GM21825 (cell line): ENCODE measurements around the gene SDHAF3.
A peak's percentile ranks its signal among the peaks of the same experiment; 100 is the strongest.
"Not testable (repeated sequence)": the region's sequence is repeated elsewhere in the genome, so short reads cannot be mapped to it uniquely, and the experiment has no call there.

ENCODE experiments used
- ATAC-seq: cut with Tn5 transposase; IDR thresholded peaks from one replicate; pipeline ENCODE4 v1.9.1; 2021; ENCODE audit warnings: mild to moderate bottlenecking, moderate library complexity; ENCODE audit not compliant: unreplicated experiment

SDHAF3 gene

DNA sequence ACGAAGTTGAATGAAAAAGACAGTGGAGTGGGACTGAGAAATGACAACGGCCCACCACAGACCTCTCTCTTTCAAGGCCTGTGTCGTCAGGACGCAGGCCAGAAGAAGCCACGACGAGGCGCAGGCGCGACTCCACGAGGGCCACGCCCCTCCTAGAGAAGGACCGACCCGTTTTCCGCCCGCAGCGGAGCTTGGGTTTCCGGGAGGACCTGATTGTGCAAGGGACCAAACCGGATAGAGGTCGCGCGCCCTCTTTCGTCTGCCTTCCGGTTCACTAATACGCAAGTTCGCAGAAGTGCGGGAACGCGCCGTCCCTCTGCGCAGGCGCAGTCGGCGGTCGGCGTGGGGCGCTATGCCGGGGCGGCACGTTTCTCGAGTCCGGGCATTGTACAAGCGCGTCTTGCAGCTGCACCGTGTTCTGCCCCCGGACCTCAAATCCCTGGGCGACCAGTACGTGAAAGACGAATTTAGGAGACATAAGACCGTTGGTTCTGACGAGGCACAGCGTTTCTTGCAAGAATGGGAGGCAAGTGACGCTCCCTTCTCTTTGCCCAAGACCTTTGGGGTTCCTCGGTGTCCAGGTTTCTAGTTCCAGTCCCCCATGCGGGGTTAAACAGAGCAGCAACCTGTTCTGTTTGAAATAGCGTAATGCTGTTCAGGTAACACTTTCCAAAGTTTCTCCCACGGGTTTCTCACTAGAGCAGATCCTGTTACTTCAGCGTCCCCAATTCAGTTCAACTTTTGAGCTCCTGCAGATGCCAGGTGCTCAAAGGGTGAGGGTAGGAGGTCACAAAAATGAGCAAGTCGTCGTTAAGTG is at the start of gene SDHAF3:
SDHAF3 (plus strand) TSS at position 327 of the 817 bp plus-strand sequence; CDS start at position 353, 26 bp downstream.
- peak; percentile 95 for ATAC-seq

DNA sequence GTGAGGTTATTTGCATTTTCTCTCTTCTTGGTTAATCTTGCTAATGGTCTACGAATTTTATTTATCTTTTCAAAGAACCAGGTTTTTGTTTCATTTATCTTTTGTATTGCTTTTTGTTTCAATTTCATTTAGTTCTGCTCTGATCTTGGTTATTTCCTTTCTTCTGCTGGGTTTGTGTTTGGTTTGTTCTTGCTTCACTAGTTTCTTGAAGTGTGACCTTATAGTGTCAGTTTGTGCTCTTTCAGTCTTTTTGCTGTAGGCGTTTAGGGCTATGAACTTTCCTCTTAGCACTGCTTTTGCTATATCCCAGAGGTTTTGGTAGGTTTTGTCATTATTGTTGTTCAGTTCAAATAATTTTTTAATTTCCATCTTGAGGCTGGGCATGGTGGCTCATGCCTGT is 45.5 kb upstream of the SDHAF3 start:
- ATAC-seq, result not testable (repeated sequence)

DNA sequence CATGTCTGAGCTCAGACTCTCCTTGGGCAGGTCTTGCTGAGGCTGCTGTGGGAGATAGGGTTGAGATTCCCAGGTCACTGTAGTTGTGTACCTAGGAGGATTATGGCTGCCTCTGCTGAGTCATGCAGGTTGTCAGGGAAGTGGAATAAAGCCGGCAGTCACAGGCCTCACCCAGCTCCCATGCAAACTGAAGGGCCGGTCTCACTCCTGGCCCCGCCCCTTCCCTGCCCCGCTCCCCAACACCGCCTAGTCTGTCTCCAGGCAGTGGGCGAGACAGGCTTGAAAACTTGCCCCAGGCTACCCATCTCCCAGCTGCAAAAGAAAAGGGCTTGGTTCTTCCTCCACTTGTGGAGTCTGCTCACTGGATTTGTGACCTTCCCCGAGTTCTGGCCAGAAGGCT is 41.6 kb upstream of the SDHAF3 start:
- no peak for ATAC-seq

DNA sequence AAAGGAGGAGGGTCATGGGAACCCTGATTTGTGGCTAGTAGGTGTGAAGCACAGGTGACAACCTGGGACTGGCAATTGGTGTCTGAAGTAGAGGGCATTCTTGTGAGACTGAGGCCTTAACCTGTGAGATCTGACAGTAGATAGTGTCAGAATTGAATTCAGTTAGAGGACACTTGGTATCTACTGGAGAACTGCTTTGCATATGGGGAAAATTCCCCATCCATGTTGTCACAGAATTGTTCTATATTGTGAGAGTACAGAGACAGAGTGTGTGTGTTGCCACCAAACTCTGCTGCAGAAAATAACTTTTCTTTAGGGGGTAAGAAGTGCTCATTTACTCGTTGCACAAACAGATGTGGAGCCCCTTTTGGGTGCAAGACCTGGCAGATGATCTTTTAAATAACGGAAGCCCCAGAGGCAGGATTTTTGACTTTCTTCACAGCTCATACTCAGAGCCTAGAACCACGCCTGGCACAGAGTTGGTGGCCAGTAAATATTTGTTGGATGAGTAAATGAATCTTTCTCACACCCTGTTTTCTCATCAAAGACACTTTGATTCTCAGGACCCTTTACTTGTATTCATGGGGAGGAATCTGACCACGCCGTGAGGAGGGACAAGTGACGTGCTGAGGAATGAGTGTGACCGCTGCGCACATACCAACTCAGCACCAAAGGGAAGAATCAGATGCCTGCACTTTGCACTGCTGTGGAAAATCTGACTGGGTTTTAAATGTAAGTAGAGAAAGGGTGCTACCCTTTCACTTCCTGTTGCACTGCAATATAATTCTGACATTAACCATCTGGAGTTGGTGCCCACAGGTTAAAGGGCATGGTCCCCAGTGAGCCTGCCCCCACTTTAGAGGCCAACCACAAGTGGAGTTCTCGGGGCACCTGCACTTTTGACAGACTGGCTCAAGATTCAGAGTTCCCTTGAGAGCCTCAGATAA is 39.2 kb upstream of the SDHAF3 start:
- ATAC-seq, result no peak

DNA sequence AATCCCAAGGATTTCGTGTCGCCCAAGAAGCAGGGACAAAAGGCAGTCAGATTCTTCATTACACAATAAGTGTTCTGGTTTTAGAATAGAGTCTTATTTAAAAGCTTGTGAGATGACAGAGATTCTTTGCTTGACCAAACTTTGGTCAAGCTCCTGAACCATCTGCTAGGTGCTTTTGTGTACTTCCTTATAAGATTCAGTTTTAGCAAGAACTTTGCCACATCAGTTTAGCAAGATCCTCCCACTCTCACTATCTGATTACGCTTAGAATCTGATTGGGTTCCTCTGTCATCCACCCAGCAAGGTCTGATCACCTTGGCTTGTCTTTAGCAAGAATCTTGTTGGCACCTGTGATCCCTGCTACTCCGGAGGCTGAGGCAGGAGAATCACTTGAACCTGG is 38.2 kb upstream of the SDHAF3 start:
- ATAC-seq, result no peak

DNA sequence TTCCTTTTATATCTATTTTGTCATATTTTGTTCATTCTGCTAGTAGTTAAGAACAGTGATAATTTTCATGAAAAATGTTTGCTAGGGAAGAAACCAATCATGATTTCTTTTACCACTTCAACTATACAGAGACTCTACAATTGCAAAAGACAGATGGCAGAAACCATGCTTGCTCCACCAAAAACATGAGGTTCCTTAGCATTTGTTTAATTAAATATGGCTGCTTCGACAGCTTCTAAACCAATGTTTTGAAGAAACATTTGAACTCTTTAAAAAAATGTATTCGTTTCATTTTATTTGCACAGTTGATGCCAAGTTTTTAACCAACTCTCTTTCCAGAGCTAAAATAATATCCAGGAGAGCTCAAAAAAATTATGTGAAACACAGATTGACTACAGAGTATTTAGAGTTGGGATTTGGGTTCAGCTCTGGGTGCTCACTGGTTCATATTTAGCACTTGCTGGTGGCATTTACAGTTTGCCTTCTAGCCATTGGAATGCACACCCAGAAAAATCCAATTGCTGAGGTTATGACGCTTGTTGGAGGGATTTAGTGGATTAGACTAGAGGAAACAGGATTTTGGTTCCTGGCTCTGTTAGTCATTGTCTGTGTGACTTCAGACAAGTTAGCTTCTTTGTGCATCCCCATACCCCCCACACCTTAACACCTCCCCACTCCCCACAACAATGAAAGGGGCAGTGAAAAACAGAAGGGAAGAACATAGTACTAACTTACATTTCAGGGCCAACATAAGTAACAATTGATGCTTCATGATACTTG is 35.8 kb upstream of the SDHAF3 start:
- ATAC-seq, result no peak

DNA sequence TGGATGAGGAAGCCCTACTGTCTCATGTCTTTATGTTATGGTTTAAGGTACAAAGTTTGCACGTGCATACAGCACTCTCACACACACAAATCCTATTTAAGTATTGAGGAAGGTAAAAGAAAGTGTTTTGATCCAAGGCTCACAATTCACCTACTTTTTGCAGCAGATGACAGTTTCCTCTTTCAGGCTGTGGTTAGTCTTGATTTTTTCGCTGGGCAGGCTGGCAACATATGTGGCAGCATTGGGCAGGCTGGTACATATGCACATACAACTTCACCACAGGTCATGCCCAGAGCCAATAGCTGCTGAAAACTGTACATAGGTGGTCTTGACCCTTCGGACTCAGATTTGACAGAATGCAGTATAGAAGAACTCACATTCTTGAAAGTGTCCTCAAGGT is 29.1 kb upstream of the SDHAF3 start:
- ATAC-seq, result no peak

DNA sequence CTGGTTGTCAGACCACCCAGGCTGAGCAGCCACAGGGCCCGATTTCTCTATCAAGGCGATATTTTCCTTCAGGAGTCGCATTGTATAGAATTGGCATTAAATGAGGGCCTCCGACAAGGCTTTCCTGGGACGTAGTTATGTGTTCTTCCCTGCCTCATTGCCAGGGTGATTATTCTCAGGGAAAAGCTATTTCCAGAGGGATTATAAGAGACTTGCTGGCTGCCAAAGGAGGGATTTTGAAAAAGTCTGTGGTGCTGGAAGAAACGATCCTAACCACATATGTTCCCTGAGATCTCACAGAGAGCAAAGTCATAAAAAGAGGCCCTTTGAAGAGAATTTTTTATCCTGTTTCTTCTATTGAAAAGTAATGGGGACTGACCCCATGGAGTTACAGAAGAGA is 27.7 kb upstream of the SDHAF3 start:
- ATAC-seq, result no peak

DNA sequence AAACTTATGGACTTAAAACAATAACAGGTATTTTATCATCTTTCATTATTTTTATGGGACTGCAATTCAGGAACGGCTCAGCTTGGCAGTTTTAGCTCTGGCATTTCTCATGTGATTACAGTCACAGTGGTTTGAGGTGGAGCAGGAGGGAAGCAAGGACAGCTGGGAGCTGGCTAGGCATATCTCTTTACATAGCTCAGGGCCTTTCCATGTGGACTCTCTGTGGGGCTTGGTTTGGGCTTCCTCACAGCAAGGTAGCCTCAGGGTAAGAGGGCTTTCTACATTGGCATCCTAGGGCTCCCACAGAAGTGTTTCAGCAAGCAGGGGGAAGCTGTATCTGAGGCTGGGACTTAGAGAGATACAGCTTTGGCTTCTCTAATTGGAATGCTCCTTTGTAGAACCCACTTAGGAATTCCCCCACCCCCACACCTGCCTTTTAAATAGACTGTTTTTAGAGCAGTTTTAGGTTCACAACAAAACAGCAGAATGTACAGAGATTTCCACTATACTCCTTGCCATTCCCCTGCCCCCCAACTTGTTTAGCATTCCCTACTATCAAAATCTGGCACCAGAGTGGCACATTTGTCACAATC is 26.6 kb upstream of the SDHAF3 start:
- ATAC-seq, result no peak

DNA sequence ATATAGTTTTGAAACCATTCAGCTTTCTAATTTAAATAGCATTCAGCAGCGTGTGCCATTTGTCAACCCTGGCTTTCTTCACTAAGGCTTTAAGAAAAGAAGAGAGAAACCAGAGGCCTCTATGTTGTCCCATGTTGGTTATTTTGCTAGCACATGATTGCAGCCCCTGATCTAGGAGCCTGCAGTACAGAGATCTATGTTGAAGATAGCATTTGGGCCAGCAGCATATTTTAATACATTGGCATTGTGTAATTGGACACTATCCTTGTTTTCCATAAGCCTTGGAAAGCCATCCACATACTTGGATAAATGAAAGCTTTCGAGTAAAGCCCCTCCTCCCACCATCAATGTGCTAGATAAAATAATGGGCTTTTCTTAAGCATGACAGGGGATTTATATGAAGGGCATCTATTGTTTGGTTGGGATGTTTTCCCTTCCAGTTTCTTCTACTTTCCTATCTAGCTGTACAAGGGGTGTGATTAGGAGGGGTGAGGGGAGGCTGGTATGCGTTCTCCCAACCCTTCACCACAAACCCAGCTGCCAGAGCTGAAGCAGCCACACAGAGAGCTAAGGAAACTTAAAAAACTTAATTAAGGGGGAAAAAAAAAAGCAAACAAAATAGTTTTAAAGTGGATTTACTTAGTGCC is 23.1 kb upstream of the SDHAF3 start:
- no peak for ATAC-seq

DNA sequence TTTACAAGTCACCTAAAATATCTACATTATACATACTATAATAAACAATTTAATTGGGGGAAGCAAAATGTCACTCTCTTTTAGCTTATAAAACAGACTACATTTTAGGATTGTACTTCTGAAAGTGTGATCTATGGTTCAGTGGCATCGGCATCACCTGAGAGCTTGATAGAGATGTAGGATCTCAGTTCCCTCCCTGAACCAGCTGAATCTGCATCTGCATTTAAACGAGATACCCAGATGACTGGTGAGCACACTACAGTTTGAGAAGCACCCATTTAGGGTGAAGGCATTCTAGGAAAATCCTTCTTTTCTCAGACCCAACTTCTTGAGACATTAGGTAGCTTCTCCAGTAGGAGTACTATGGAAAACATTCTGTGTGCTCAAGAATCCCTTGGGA is 21.5 kb upstream of the SDHAF3 start:
- no peak for ATAC-seq

DNA sequence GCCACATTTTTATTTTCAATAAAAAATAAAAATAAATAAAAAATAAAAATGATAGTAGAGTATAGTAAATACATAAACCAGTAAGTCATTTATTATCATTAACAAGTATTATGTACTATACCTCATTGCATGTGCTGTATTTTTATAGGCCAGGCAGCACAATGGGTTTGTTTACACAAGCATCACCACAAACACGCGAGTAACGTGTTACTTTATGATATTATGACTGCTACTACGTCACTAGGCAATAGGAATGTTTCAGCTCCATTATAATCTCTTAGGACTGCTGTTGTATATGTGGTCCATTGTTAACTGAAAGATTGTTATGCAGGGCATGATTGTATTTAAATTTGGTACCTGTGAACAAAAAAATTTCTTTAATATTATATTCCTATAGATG is 20.8 kb upstream of the SDHAF3 start:
- no peak for ATAC-seq

DNA sequence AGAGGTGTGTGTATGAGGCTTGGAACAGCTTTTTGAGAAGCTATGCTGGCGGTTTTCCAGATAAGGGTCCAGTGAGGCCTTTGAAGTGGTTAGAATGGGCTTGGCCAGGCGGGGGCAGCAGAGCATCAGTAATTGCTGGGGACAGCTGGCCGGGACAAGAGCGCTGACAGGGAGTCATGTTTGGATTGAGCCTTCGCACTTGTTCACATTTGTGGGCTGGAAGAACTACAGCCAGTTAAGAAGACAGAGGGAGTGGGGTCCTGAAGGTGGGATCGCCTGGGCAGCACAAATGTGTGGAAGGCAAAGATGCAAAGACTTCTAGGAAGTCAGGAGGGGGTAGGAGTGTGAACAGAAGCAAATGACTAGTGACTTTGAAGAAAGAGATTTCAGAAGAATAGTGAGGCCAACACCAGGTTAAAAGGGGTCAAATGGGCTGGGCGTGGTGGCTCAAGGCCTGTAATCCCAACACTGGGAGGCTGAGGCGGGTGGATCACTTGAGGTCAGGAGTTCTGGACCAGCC is 12.7 kb upstream of the SDHAF3 start:
- ATAC-seq, result peak; percentile 94

DNA sequence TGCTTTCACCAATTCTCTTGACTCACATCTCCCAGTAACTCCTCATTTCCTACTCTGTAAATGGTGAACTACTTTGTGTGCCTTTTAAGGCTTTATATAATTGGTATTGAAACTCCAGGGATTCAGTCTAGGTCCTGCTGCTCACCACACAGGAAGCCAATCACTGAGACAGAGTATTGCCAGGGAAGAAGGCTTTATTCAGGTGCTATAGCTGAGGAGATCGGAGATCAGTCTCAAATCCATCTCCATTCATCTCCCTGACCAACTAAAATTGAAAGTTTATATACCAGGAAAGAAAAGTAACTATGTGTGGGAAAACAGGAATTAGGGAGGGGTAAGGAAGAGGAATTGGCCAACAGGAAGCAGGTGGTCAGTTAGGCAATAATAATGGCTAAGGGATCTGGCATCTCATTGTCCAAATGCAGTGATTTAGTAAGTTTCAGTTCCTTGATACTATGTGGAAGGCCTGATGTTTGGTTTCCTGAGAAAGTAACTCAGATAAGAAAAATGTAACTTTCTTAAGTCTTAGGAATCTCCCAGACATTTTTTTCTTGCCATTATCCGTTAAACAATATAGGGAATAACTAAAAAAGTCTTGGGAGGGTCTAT is 10.2 kb upstream of the SDHAF3 start:
- no peak for ATAC-seq

DNA sequence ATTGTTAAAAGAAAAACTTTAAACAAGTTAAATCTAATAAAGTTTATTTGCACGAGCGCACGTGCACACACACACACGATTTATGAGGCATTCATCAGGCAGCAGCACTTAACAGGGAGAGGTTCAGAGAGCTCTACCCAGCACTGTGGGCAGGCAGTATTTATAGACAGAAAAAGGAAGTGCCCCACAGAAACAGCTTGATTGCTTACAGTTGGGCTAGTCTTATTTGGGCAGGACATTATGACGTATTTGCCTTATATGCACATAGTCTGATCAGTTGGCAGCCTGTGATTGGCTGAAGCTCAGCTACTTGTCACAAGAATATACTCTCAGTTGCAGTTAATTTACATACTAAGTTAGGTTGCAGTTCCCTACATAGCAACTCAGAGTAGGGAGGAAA is 1.2 kb upstream of the SDHAF3 start:
- no peak for ATAC-seq

DNA sequence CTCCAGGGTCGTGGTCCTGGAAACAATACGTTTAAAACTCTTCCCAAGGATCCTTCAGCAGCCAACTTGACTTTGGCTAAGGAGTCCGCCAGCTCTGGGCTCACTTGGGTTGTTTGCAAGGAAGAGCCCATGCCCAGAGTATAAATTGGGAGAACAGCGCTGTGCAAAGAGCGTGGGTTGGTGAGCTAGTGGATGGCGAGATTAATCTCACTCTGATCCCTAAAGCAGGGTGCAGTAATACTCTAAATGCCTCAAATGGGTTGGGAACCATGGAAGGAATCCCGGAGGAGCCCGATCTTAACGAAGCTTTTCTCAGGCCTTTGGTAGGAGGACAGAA is 495 bp upstream of the SDHAF3 start:
- no peak for ATAC-seq

DNA sequence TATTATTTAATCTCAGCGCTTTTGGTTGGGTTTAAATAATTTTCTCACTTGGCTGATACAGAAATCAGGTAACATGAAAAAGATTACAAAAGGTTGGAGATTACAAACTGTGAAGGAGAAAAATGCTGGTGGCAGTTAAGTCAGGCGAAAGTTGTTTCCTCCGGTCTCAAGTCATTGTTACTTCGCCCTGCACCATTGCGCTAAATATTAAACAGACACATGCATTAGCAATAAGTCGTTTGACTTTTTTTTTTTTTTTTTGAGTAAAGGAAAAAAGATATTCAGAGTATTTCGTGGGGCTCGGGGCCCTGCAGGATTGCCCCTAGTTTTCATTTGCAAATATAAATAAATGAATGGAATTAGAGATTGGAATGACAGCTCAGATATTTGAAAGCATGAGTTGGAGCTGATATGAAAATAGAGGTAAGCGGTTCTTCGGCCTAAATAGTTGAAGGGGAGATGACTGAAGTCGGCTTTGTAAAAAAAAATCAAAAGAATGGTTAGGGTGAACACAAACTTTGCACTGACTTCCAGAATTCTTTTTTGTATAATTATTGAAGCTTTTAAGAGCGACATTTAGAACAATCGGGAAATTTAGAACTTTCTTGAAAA is 914 bp downstream of the SDHAF3 start:
- ATAC-seq, result no peak

DNA sequence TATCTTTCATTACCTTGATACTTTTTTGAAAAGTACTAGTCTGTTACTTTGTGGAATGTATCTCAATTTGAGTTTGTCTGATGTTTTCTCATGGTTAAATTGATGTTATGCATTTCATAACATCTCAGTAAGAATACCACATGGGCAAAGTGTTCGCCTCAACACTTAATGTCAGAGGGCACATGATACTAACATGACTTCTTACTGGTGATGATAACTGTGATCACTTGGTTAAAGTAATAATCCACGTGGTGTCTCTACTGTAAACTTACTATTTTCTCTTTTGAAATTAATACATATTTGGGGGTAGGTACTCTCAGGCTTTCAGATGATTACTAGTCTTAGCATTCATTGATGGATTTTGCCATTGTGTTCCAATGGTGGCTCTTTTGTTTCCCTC is 2.2 kb downstream of the SDHAF3 start:
- no peak for ATAC-seq

DNA sequence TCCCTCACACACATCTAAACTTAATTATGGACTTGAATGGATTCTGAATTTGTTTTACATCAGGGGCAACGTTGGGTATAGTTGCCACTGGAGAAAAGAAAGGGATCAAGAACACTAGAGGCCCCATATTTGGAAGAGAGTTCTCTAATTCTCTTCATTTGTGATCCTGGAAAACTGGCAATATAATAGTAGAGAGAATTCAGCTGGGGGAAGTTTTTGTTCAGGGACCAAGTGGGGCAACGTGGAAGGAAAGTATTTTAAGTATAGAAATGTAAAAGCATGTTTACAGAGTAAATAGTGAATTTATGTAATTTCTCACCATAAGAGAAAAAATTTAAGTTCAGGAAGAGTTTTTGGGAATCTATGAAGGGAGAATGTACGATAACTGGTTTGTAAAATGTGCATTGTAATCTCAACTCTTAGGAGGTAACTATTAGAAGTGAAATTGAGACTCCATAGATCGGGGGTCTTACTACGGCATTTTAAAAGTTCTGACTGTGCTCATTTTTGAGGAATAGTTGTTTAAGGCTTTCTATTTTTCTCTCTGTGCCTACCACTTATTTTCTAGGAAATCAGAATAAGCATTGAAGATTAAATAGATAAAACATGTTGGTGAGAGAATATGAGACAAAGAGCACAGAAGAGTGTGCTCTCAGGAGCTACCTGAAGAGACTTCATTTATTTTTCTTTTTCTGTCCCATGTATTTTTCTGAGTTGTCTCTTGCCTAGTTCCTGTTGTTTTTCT is 3.4 kb downstream of the SDHAF3 start:
- no peak for ATAC-seq
